WTC11 (cell line): ENCODE measurements around the gene GRPEL1. TPM values are rescaled to one million over a fixed set of nuclear protein-coding genes. Genes with fewer than 3 reads are reported as not detected.

Source experiments
- ATAC-seq: fragments of 200-7000 bp; cut with Tn5 transposase; 2 replicates; pipeline ENCODE4 v1.10.0; 2021; ENCODE audit warnings: mild to moderate bottlenecking, moderate library complexity
- CTCF ChIA-PET: fragments of 300-600 bp; sonication (Branson Sonifier 250); formaldehyde crosslinking; loops from one replicate; lab custom pipeline; 2021; ENCODE audit warnings: antibody characterized with exemption; lab: Charles Lee
- POLR2A ChIA-PET: fragments of 350-600 bp; sonication (Branson Sonifier 250); formaldehyde crosslinking; loops from one replicate; lab custom pipeline; 2021; ENCODE audit warnings: antibody characterized with exemption; lab: Charles Lee
- DNase-seq: peaks from one replicate; pipeline ENCODE4 v3.0.0; 2021; ENCODE audit warnings: low spot score
- H3K27ac Mint-ChIP-seq: 2 replicates; pipeline ENCODE4 v1.8.0; 2021; ENCODE audit warnings: mixed read lengths
- H3K27me3 Mint-ChIP-seq: 2 replicates; pipeline ENCODE4 v1.8.0; 2021; ENCODE audit warnings: low read depth, mild to moderate bottlenecking, moderate library complexity, mixed read lengths
- H3K36me3 Mint-ChIP-seq: 2 replicates; pipeline ENCODE4 v1.8.0; 2021; ENCODE audit warnings: mixed read lengths
- H3K4me1 Mint-ChIP-seq: 2 replicates; pipeline ENCODE4 v1.8.0; 2022; ENCODE audit warnings: mixed read lengths
- H3K4me3 Mint-ChIP-seq: 2 replicates; pipeline ENCODE4 v1.8.0; 2021; ENCODE audit warnings: mild to moderate bottlenecking, moderate library complexity, mixed read lengths
- H3K9me3 Mint-ChIP-seq: 2 replicates; pipeline ENCODE4 v1.8.0; 2021; ENCODE audit warnings: mixed read lengths
- CBFB ChIP-seq: sonication (generic); formaldehyde crosslinking; IDR thresholded peaks from 2 replicates; pipeline ENCODE4 v1.8.1; 2022; ENCODE audit warnings: mild to moderate bottlenecking, low read depth, missing genetic modification reagents
- GABPB1 ChIP-seq: sonication (generic); formaldehyde crosslinking; IDR thresholded peaks from 2 replicates; pipeline ENCODE4 v1.8.1; 2023; ENCODE audit warnings: mild to moderate bottlenecking, missing genetic modification reagents
- IRF2 ChIP-seq: sonication (generic); formaldehyde crosslinking; IDR thresholded peaks from 2 replicates; pipeline ENCODE4 v1.8.0; 2022; ENCODE audit warnings: low read depth, missing genetic modification reagents, borderline replicate concordance
- JUN ChIP-seq: sonication (generic); formaldehyde crosslinking; IDR thresholded peaks from 2 replicates; pipeline ENCODE4 v1.8.0; 2023; ENCODE audit warnings: mild to moderate bottlenecking, missing genetic modification reagents
- KAT7 ChIP-seq: sonication (generic); formaldehyde crosslinking; IDR thresholded peaks from 2 replicates; pipeline ENCODE4 v1.8.1; 2023; ENCODE audit warnings: missing genetic modification reagents, mild to moderate bottlenecking, borderline replicate concordance
- MYBL2 ChIP-seq: sonication (generic); formaldehyde crosslinking; IDR thresholded peaks from 2 replicates; pipeline ENCODE4 v1.8.1; 2023; ENCODE audit warnings: mild to moderate bottlenecking, moderate library complexity, missing genetic modification reagents
- NFATC4 ChIP-seq: fragments of 250-450 bp; sonication (Bioruptor Pico); IDR thresholded peaks from 2 replicates; pipeline ENCODE4 v1.9.0; 2021; ENCODE audit warnings: mild to moderate bottlenecking
- PRRX2 ChIP-seq: fragments of 250-450 bp; sonication (Bioruptor Pico); IDR thresholded peaks from 2 replicates; pipeline ENCODE4 v1.8.0; 2021; ENCODE audit warnings: mild to moderate bottlenecking
- TCF7 ChIP-seq: sonication (generic); formaldehyde crosslinking; IDR thresholded peaks from 2 replicates; pipeline ENCODE4 v1.8.0; 2022; ENCODE audit warnings: mild to moderate bottlenecking, low read depth, missing genetic modification reagents, moderate library complexity
- ZNF532 ChIP-seq: fragments of 250-450 bp; sonication (Bioruptor Pico); IDR thresholded peaks from 2 replicates; pipeline ENCODE4 v1.9.0; 2021; ENCODE audit warnings: mild to moderate bottlenecking, borderline replicate concordance
- ZNF671 ChIP-seq: fragments of 250-450 bp; sonication (Bioruptor Pico); IDR thresholded peaks from 2 replicates; pipeline ENCODE4 v1.8.0; 2021; ENCODE audit warnings: mild to moderate bottlenecking
- total RNA-seq: library from RNA; stranded (reverse); gene quantifications from 3 replicates; pipeline ENCODE4 v1.2.3, GENCODE V29; 2021
- TF ChIP-seq, protein P1 (sequence below): sonication (generic); formaldehyde crosslinking; IDR thresholded peaks from 2 replicates; pipeline ENCODE4 v1.8.0; 2023; ENCODE audit warnings: mild to moderate bottlenecking, missing genetic modification reagents
- TF ChIP-seq, protein P2 (sequence below): sonication (generic); formaldehyde crosslinking; IDR thresholded peaks from 2 replicates; pipeline ENCODE4 v1.8.1; 2023; ENCODE audit warnings: mild to moderate bottlenecking, missing genetic modification reagents, moderate library complexity
- TF ChIP-seq, protein P3 (sequence below): sonication (generic); formaldehyde crosslinking; IDR thresholded peaks from 2 replicates; pipeline ENCODE4 v1.8.1; 2022; ENCODE audit warnings: low read depth, missing genetic modification reagents, borderline replicate concordance

GRPEL1 gene
- total RNA-seq, 1 experiment from 2014 or later: 50.0 TPM

GRCh38 chr4:7076696-7077082 lies 8.8 kb upstream of the GRPEL1 start:
- TF ChIP-seq, protein P1, sequence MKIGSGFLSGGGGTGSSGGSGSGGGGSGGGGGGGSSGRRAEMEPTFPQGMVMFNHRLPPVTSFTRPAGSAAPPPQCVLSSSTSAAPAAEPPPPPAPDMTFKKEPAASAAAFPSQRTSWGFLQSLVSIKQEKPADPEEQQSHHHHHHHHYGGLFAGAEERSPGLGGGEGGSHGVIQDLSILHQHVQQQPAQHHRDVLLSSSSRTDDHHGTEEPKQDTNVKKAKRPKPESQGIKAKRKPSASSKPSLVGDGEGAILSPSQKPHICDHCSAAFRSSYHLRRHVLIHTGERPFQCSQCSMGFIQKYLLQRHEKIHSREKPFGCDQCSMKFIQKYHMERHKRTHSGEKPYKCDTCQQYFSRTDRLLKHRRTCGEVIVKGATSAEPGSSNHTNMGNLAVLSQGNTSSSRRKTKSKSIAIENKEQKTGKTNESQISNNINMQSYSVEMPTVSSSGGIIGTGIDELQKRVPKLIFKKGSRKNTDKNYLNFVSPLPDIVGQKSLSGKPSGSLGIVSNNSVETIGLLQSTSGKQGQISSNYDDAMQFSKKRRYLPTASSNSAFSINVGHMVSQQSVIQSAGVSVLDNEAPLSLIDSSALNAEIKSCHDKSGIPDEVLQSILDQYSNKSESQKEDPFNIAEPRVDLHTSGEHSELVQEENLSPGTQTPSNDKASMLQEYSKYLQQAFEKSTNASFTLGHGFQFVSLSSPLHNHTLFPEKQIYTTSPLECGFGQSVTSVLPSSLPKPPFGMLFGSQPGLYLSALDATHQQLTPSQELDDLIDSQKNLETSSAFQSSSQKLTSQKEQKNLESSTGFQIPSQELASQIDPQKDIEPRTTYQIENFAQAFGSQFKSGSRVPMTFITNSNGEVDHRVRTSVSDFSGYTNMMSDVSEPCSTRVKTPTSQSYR: no peak
- TF ChIP-seq ZNF671 (CRISPR knock-in tag): no peak
- TF ChIP-seq NFATC4 (CRISPR knock-in tag): no peak
- no peak for TF ChIP-seq ZNF532 (CRISPR knock-in tag)
- TF ChIP-seq, all 79 proteins: peak for 0
- POLR2A ChIA-PET: interaction anchor here (1.1 kb wide), 1 partner anchor 8 kb away, joined by 3 read pairs; the partner anchor contains the start of gene GRPEL1
- Mint-ChIP-seq H3K4me3 (no peak overlapping the region), H3K9me3 (peaks cover 10% of the 10 kb centered on the region), H3K36me3 (no peaks in the 10 kb centered on the region), H3K4me1 (no peaks in the 10 kb centered on the region), H3K27me3 (peaks cover 43% of the 10 kb centered on the region), H3K27ac (no peak overlapping the region)
- ATAC-seq: no peak
- no peak for DNase-seq
- CTCF ChIA-PET: no interaction called here

- no peaks in the 10 kb centered on the region for H3K36me3 Mint-ChIP-seq
Observed at GRCh38 chr4:7075962-7076695, 8.3 kb upstream of the GRPEL1 start.

More at GRCh38 chr4:7075962-7076695, 8.3 kb upstream of the GRPEL1 start:
- TF ChIP-seq ZNF532 (CRISPR knock-in tag) (no peak), NFATC4 (CRISPR knock-in tag) (no peak), CBFB (CRISPR knock-in tag) (no peak), TCF7 (CRISPR knock-in tag) (no peak), KAT7 (CRISPR knock-in tag) (no peak), IRF2 (CRISPR knock-in tag) (no peak), MYBL2 (CRISPR knock-in tag) (no peak), JUN (no peak), PRRX2 (CRISPR knock-in tag) (no peak), GABPB1 (CRISPR knock-in tag) (no peak)
- TF ChIP-seq, protein P2, sequence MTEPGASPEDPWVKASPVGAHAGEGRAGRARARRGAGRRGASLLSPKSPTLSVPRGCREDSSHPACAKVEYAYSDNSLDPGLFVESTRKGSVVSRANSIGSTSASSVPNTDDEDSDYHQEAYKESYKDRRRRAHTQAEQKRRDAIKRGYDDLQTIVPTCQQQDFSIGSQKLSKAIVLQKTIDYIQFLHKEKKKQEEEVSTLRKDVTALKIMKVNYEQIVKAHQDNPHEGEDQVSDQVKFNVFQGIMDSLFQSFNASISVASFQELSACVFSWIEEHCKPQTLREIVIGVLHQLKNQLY (CRISPR knock-in tag): no peak
- TF ChIP-seq, protein P3, sequence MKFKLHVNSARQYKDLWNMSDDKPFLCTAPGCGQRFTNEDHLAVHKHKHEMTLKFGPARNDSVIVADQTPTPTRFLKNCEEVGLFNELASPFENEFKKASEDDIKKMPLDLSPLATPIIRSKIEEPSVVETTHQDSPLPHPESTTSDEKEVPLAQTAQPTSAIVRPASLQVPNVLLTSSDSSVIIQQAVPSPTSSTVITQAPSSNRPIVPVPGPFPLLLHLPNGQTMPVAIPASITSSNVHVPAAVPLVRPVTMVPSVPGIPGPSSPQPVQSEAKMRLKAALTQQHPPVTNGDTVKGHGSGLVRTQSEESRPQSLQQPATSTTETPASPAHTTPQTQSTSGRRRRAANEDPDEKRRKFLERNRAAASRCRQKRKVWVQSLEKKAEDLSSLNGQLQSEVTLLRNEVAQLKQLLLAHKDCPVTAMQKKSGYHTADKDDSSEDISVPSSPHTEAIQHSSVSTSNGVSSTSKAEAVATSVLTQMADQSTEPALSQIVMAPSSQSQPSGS (CRISPR knock-in tag): no peak
- DNase-seq (no peak), ATAC-seq (no peak)
- H3K9me3 Mint-ChIP-seq: peaks cover 10% of the 10 kb centered on the region
- no peak overlapping the region for H3K4me3 Mint-ChIP-seq
- ChIA-PET CTCF (no interaction called here), POLR2A (no interaction called here)
- 0 out of 2 replicates have a peak, but pooled peaks cover under 1% of the 10 kb centered on the region for H3K4me1 Mint-ChIP-seq
- H3K27me3 Mint-ChIP-seq: peaks cover 43% of the 10 kb centered on the region
- H3K27ac Mint-ChIP-seq: no peak overlapping the region
